HEK293 (cell line): ENCODE data around the gene LRRC47.

Experiments
- CTCF ChIA-PET: fragments of 350-600 bp; formaldehyde crosslinking; extraction: SDS; loops from one replicate; lab custom pipeline; 2021; ENCODE audit warnings: antibody characterized with exemption; lab: Yijun Ruan, JAX
- POLR2A ChIA-PET: fragments of 300-600 bp; formaldehyde crosslinking; extraction: SDS; loops from one replicate; lab custom pipeline; 2020; ENCODE audit warnings: antibody characterized with exemption, inconsistent platforms; lab: Yijun Ruan, JAX
- H3K27ac ChIP-seq: fragments of 200-500 bp; sonication (Bioruptor generic); 2 replicates; pipeline ENCODE4 v1.5.1; 2014; ENCODE audit warnings: low read depth, low read length, control low read depth, inconsistent platforms; ENCODE audit errors: extremely low read depth
- H3K36me3 ChIP-seq, 2 experiments: fragments of 200-500 bp in 1 of 2; sonication (Bioruptor generic) in 1 of 2; 1 replicate in 1 of 2; 2 replicates in 1 of 2; pipeline ENCODE4 v1.5.1; 2014 to 2017; ENCODE audit warnings: inconsistent platforms in 2 of 2, low read length in 2 of 2; ENCODE audit not compliant: control insufficient read depth in 2 of 2, insufficient read depth in 1 of 2
- H3K4me1 ChIP-seq: fragments of 200-500 bp; sonication (Bioruptor generic); 2 replicates; pipeline ENCODE4 v1.5.1; 2014; ENCODE audit warnings: mild to moderate bottlenecking, low read length, inconsistent platforms; ENCODE audit not compliant: control insufficient read depth, insufficient read depth
- H3K4me3 ChIP-seq: 2 replicates; pipeline ENCODE4 v1.5.1; 2011; ENCODE audit warnings: low read depth, mild to moderate bottlenecking, control low read depth, low read length, moderate library complexity
- H3K9me3 ChIP-seq: fragments of 200-500 bp; sonication (Bioruptor generic); 2 replicates; pipeline ENCODE4 v1.5.1; 2014; ENCODE audit warnings: low read depth, low read length, inconsistent platforms; ENCODE audit not compliant: control insufficient read depth, insufficient read depth
- BCL11A ChIP-seq: fragments of 450-650 bp; formaldehyde crosslinking; IDR thresholded peaks from 2 replicates; pipeline ENCODE4 v1.5.1; 2016; ENCODE audit warnings: low read depth, missing biosample characterization, missing genetic modification characterization
- GFI1B ChIP-seq: fragments of 450-650 bp; formaldehyde crosslinking; IDR thresholded peaks from 2 replicates; pipeline ENCODE4 v1.5.1; 2016; ENCODE audit warnings: missing biosample characterization, missing genetic modification characterization
- GLIS1 ChIP-seq: fragments of 450-650 bp; formaldehyde crosslinking; IDR thresholded peaks from 2 replicates; pipeline ENCODE4 v1.5.1; 2016; ENCODE audit warnings: missing biosample characterization, missing genetic modification characterization
- MEIS1 ChIP-seq: sonication (generic); formaldehyde crosslinking; IDR thresholded peaks from 2 replicates; pipeline ENCODE4 v1.8.1; 2022; ENCODE audit warnings: missing genetic modification reagents, mild to moderate bottlenecking, borderline replicate concordance
- PRDM2 ChIP-seq: fragments of 450-650 bp; formaldehyde crosslinking; IDR thresholded peaks from 2 replicates; pipeline ENCODE4 v1.5.1; 2016; ENCODE audit warnings: missing biosample characterization, missing genetic modification characterization, borderline replicate concordance
- REST ChIP-seq: fragments of 450-650 bp; formaldehyde crosslinking; IDR thresholded peaks from 2 replicates; pipeline ENCODE4 v1.5.1; 2016; ENCODE audit warnings: missing biosample characterization, missing genetic modification characterization
- ZBTB17 ChIP-seq: fragments of 450-650 bp; formaldehyde crosslinking; IDR thresholded peaks from 2 replicates; pipeline ENCODE4 v1.5.1; 2016; ENCODE audit warnings: missing biosample characterization, missing genetic modification characterization
- ZBTB49 ChIP-seq: fragments of 450-650 bp; formaldehyde crosslinking; IDR thresholded peaks from 2 replicates; pipeline ENCODE4 v1.5.1; 2016; ENCODE audit warnings: missing biosample characterization, missing genetic modification characterization, low read depth
- ZEB2 ChIP-seq: fragments of 450-650 bp; formaldehyde crosslinking; IDR thresholded peaks from 2 replicates; pipeline ENCODE4 v1.5.1; 2016; ENCODE audit warnings: missing biosample characterization, missing genetic modification characterization
- ZNF169 ChIP-seq: fragments of 450-650 bp; formaldehyde crosslinking; IDR thresholded peaks from 2 replicates; pipeline ENCODE4 v1.5.1; 2016; ENCODE audit warnings: missing biosample characterization, missing genetic modification characterization
- ZNF19 ChIP-seq: fragments of 450-650 bp; formaldehyde crosslinking; IDR thresholded peaks from 2 replicates; pipeline ENCODE4; 2016; ENCODE audit warnings: missing biosample characterization, missing genetic modification characterization, low read depth
- ZNF214 ChIP-seq: fragments of 450-650 bp; formaldehyde crosslinking; IDR thresholded peaks from 2 replicates; pipeline ENCODE4 v1.5.1; 2017; ENCODE audit warnings: missing biosample characterization, mild to moderate bottlenecking, missing genetic modification characterization, borderline replicate concordance
- ZNF266 ChIP-seq: fragments of 450-650 bp; formaldehyde crosslinking; IDR thresholded peaks from 2 replicates; pipeline ENCODE4 v1.5.1; 2016; ENCODE audit warnings: missing biosample characterization, missing genetic modification characterization, low read depth
- ZNF280C ChIP-seq: fragments of 450-650 bp; formaldehyde crosslinking; IDR thresholded peaks from 2 replicates; pipeline ENCODE4 v1.5.1; 2016; ENCODE audit warnings: missing biosample characterization, missing genetic modification characterization
- ZNF394 ChIP-seq: fragments of 450-650 bp; formaldehyde crosslinking; IDR thresholded peaks from 2 replicates; pipeline ENCODE4 v1.5.1; 2016; ENCODE audit warnings: missing biosample characterization, missing genetic modification characterization, mild to moderate bottlenecking, moderate library complexity, borderline replicate concordance
- ZNF510 ChIP-seq: fragments of 450-650 bp; formaldehyde crosslinking; IDR thresholded peaks from 2 replicates; pipeline ENCODE4 v1.5.1; 2018; ENCODE audit warnings: mild to moderate bottlenecking, missing genetic modification characterization, missing biosample characterization; ENCODE audit not compliant: insufficient replicate concordance
- ZNF529 ChIP-seq: fragments of 450-650 bp; formaldehyde crosslinking; IDR thresholded peaks from 2 replicates; pipeline ENCODE4 v1.5.1; 2017; ENCODE audit warnings: missing genetic modification characterization, missing biosample characterization; ENCODE audit not compliant: insufficient replicate concordance
- ZNF555 ChIP-seq: fragments of 450-650 bp; formaldehyde crosslinking; conservative IDR thresholded peaks from 2 replicates; pipeline ENCODE4 v1.5.1; 2017; ENCODE audit warnings: missing biosample characterization, mild to moderate bottlenecking, missing genetic modification characterization, inconsistent platforms
- ZNF639 ChIP-seq: fragments of 450-650 bp; formaldehyde crosslinking; IDR thresholded peaks from 2 replicates; pipeline ENCODE4 v1.5.1; 2016; ENCODE audit warnings: missing biosample characterization, missing genetic modification characterization
- ZXDB ChIP-seq: fragments of 450-650 bp; formaldehyde crosslinking; IDR thresholded peaks from 2 replicates; pipeline ENCODE4 v1.5.1; 2016; ENCODE audit warnings: missing biosample characterization, missing genetic modification characterization

Gene LRRC47

GRCh38 chr1:3795453-3796214 is 664 bp downstream of the LRRC47 start:
- peaks cover 4 to 29% of the 10 kb centered on the region in 2 experiments; a peak in 2 of 3 replicates for H3K36me3 ChIP-seq
- peaks cover 3% of the 10 kb centered on the region; the same call in 1 of the 2 replicates for H3K4me1 ChIP-seq
- H3K27ac ChIP-seq = peak overlapping the region; percentile 63; the same call in 1 of the 2 replicates
- H3K4me3 ChIP-seq = peak overlapping the region; percentile 93
- no peaks in the 10 kb centered on the region for H3K9me3 ChIP-seq
- ChIA-PET CTCF (interaction anchor here (0.9 to 1.4 kb wide), 2 partner anchors 311 to 342 kb away, joined by 3 read pairs; no protein-coding TSS in a partner anchor), POLR2A (interaction anchor here (0.6 to 2.1 kb wide), 7 partner anchors 10 to 105 kb away, joined by 3 to 7 read pairs (median 3); partner anchors contain the start of genes CEP104 and DFFB)
- TF ChIP-seq ZBTB49 (tag by site-specific recombination) (no peak), ZBTB17 (tag by site-specific recombination) (no peak), GFI1B (tag by site-specific recombination) (no peak), ZNF529 (tag by site-specific recombination) (no peak), ZNF19 (tag by site-specific recombination) (no peak), GLIS1 (tag by site-specific recombination) (peak; percentile 86), ZNF394 (no peak), ZXDB (tag by site-specific recombination) (no peak), BCL11A (tag by site-specific recombination) (no peak), ZNF639 (tag by site-specific recombination) (no peak), ZNF214 (tag by site-specific recombination) (no peak), PRDM2 (no peak), ZNF266 (tag by site-specific recombination) (no peak), MEIS1 (CRISPR knock-in tag) (no peak), ZNF169 (tag by site-specific recombination) (no peak), ZNF555 (tag by site-specific recombination) (no peak), REST (tag by site-specific recombination) (no peak), ZEB2 (no peak), ZNF510 (tag by site-specific recombination) (no peak), ZNF280C (no peak)
